Trophoblast cell (in vitro differentiated cells and primary cell): ENCODE measurements around the gene MKRN2OS.

Experiments
- DNase-seq, 2 donors: peaks; one replicate each; pipeline ENCODE4 v3.0.0-alpha.2; 2016
- H2AFZ ChIP-seq: 2 replicates; pipeline ENCODE4 v1.6.1; 2013; ENCODE audit warnings: low read length, moderate library complexity, mild to moderate bottlenecking; ENCODE audit not compliant: insufficient read depth, poor library complexity
- H2AK5ac ChIP-seq: 2 replicates; pipeline ENCODE4 v1.6.1; 2013; ENCODE audit warnings: mild to moderate bottlenecking, low read length
- H2BK120ac ChIP-seq: 2 replicates; pipeline ENCODE4 v1.6.1; 2013; ENCODE audit warnings: low read length, mild to moderate bottlenecking, moderate library complexity; ENCODE audit not compliant: insufficient read depth, poor library complexity
- H2BK12ac ChIP-seq: 2 replicates; pipeline ENCODE4 v1.6.1; 2013; ENCODE audit warnings: mild to moderate bottlenecking, low read length, moderate library complexity
- H2BK5ac ChIP-seq: 2 replicates; pipeline ENCODE4 v1.6.1; 2013; ENCODE audit warnings: low read length, low read depth, moderate library complexity, mild to moderate bottlenecking; ENCODE audit not compliant: poor library complexity
- H3K14ac ChIP-seq: 2 replicates; pipeline ENCODE4 v1.6.1; 2013; ENCODE audit warnings: mild to moderate bottlenecking, low read length
- H3K18ac ChIP-seq: 2 replicates; pipeline ENCODE4 v1.6.1; 2013; ENCODE audit warnings: mild to moderate bottlenecking, low read length
- H3K23ac ChIP-seq: 2 replicates; pipeline ENCODE4 v1.6.1; 2013; ENCODE audit warnings: low read length
- H3K27ac ChIP-seq: 2 replicates; pipeline ENCODE4 v1.5.1; 2013; ENCODE audit warnings: low read depth, mild to moderate bottlenecking, inconsistent platforms, low read length, moderate library complexity
- H3K27me3 ChIP-seq: 2 replicates; pipeline ENCODE4 v1.6.1; 2013; ENCODE audit warnings: inconsistent platforms, mild to moderate bottlenecking, low read length, moderate library complexity; ENCODE audit not compliant: insufficient read depth
- H3K36me3 ChIP-seq, 2 experiments: 1 replicate in 1 of 2; 2 replicates in 1 of 2; pipeline ENCODE4 v1.6.1; 2013; ENCODE audit warnings: low read length in 2 of 2, mild to moderate bottlenecking in 2 of 2, moderate library complexity in 1 of 2; ENCODE audit not compliant: insufficient read depth in 2 of 2, control insufficient read depth in 1 of 2
- H3K4ac ChIP-seq: 2 replicates; pipeline ENCODE4 v1.6.1; 2013; ENCODE audit warnings: low read depth, mild to moderate bottlenecking, low read length, moderate library complexity
- H3K4me1 ChIP-seq, 2 experiments: 1 replicate in 1 of 2; 2 replicates in 1 of 2; pipeline ENCODE4 v1.6.1; 2013; ENCODE audit warnings: low read length in 2 of 2, mild to moderate bottlenecking in 2 of 2, moderate library complexity in 1 of 2; ENCODE audit not compliant: insufficient read depth in 2 of 2, control insufficient read depth in 1 of 2
- H3K4me2 ChIP-seq: 2 replicates; pipeline ENCODE4 v1.6.1; 2013; ENCODE audit warnings: inconsistent platforms, mild to moderate bottlenecking, low read length, moderate library complexity
- H3K4me3 ChIP-seq: 2 replicates; pipeline ENCODE4 v1.5.1; 2013; ENCODE audit warnings: mild to moderate bottlenecking, low read depth, low read length, inconsistent platforms
- H3K79me1 ChIP-seq: one replicate; pipeline ENCODE4 v1.6.1; 2013; ENCODE audit warnings: low read length
- H3K79me2 ChIP-seq: 2 replicates; pipeline ENCODE4 v1.6.1; 2013; ENCODE audit warnings: low read length, mild to moderate bottlenecking; ENCODE audit not compliant: control insufficient read depth, insufficient read depth, poor library complexity
- H3K9ac ChIP-seq: 2 replicates; pipeline ENCODE4 v1.6.1; 2013; ENCODE audit warnings: mild to moderate bottlenecking, low read length
- H3K9me3 ChIP-seq: 2 replicates; pipeline ENCODE4 v1.6.1; 2013; ENCODE audit warnings: low read depth, mild to moderate bottlenecking, control low read depth, inconsistent platforms, low read length; ENCODE audit not compliant: insufficient read depth
- H4K12ac ChIP-seq: 2 replicates; pipeline ENCODE4 v1.6.1; 2013; ENCODE audit warnings: low read depth, mild to moderate bottlenecking, low read length, moderate library complexity
- H4K8ac ChIP-seq: 2 replicates; pipeline ENCODE4 v1.6.1; 2013; ENCODE audit warnings: low read depth, mild to moderate bottlenecking, low read length, moderate library complexity
- H4K91ac ChIP-seq: one replicate; pipeline ENCODE4 v1.6.1; 2013; ENCODE audit warnings: low read depth, mild to moderate bottlenecking, low read length, moderate library complexity
- WGBS: extraction: QIAGEN DNeasy Blood & Tissue Kit; methylation state at CpG from one replicate; pipeline ENCODE4 v1.1.7; 2013; ENCODE audit warnings: missing lambda C conversion rate; ENCODE audit not compliant: insufficient read length, insufficient coverage; ENCODE audit errors: extremely low coverage; 5-methylcytosine and 5-hydroxymethylcytosine counted together

The MKRN2OS gene

GRCh38 chr3:12590096-12590495 is 44.8 kb upstream of the MKRN2OS start:
- Histone ChIP-seq H4K12ac (no peak overlapping the region), H3K79me1 (no peaks in the 10 kb centered on the region), H2AK5ac (no peak overlapping the region), H3K4me2 (no peak overlapping the region), H2BK120ac (no peak overlapping the region), H3K23ac (no peak overlapping the region), H3K4ac (no peak overlapping the region), H3K79me2 (no peaks in the 10 kb centered on the region), H2BK12ac (no peak overlapping the region), H3K18ac (no peak overlapping the region), H2BK5ac (no peak overlapping the region), H3K4me3 (no peak overlapping the region), H3K4me1 (no peaks in the 10 kb centered on the region), H3K9me3 (no peaks in the 10 kb centered on the region), H3K9ac (no peak overlapping the region), H3K36me3 (peaks cover 31 to 53% of the 10 kb centered on the region in 2 experiments), H3K14ac (no peak overlapping the region), H3K27ac (no peak overlapping the region), H2AFZ (no peak overlapping the region), H3K27me3 (no peaks in the 10 kb centered on the region), H4K91ac (no peak overlapping the region), H4K8ac (no peak overlapping the region)
- WGBS, result no CpG with 5 or more reads among the region's 4 CpGs
- DNase-seq, result no peak

- H3K79me1 ChIP-seq, result no peaks in the 10 kb centered on the region
- H3K4me3 ChIP-seq, result no peak overlapping the region
- H2AFZ ChIP-seq, result no peak overlapping the region
- H2BK5ac ChIP-seq, result no peak overlapping the region
- H3K9me3 ChIP-seq, result no peaks in the 10 kb centered on the region
- no peak overlapping the region for H3K23ac ChIP-seq
- H2BK12ac ChIP-seq, result no peak overlapping the region
- H3K4ac ChIP-seq, result no peak overlapping the region
- H3K36me3 ChIP-seq, result peaks cover 40 to 55% of the 10 kb centered on the region in 2 experiments
- H3K9ac ChIP-seq, result no peak overlapping the region
- H3K79me2 ChIP-seq, result no peaks in the 10 kb centered on the region
- H3K14ac ChIP-seq, result no peak overlapping the region
- H3K27ac ChIP-seq, result no peak overlapping the region
- no peak overlapping the region for H3K18ac ChIP-seq
- H4K8ac ChIP-seq, result no peak overlapping the region
- WGBS, result no CpG with 5 or more reads among the region's 7 CpGs
- no peaks in the 10 kb centered on the region for H3K27me3 ChIP-seq
- no peak overlapping the region for H4K12ac ChIP-seq
- peak in 1 of 2 donors; percentile 38 for DNase-seq
- no peak overlapping the region for H2AK5ac ChIP-seq
- H3K4me2 ChIP-seq, result no peak overlapping the region
- no peak overlapping the region for H4K91ac ChIP-seq
- no peak overlapping the region for H2BK120ac ChIP-seq
- H3K4me1 ChIP-seq, result no peaks in the 10 kb centered on the region
Measured at GRCh38 chr3:12588039-12589009, 43.0 kb upstream of the MKRN2OS start.

GRCh38 chr3:12586403-12586802 is 41.1 kb upstream of the MKRN2OS start:
- no peak for DNase-seq

GRCh38 chr3:12585970-12586369 is 40.7 kb upstream of the MKRN2OS start:
- Histone ChIP-seq H3K4ac (no peak overlapping the region), H3K18ac (no peak overlapping the region), H3K79me2 (no peaks in the 10 kb centered on the region), H4K8ac (no peak overlapping the region), H3K4me1 (no peaks in the 10 kb centered on the region), H2AK5ac (no peak overlapping the region), H4K91ac (no peak overlapping the region), H3K9ac (no peak overlapping the region), H4K12ac (no peak overlapping the region), H2BK120ac (no peak overlapping the region), H2AFZ (no peak overlapping the region), H3K9me3 (no peaks in the 10 kb centered on the region), H2BK12ac (no peak overlapping the region), H3K36me3 (peaks cover 47 to 63% of the 10 kb centered on the region in 2 experiments), H3K14ac (no peak overlapping the region), H3K4me2 (no peak overlapping the region), H3K27me3 (no peaks in the 10 kb centered on the region), H3K23ac (no peak overlapping the region), H3K79me1 (no peaks in the 10 kb centered on the region), H3K4me3 (no peak overlapping the region), H3K27ac (no peak overlapping the region), H2BK5ac (no peak overlapping the region)
- DNase-seq, result no peak
- no CpG with 5 or more reads among the region's 5 CpGs for WGBS

More at GRCh38 chr3:12586403-12586802, 41.1 kb upstream of the MKRN2OS start:
- no peak overlapping the region for H3K4ac ChIP-seq
- no peaks in the 10 kb centered on the region for H3K79me1 ChIP-seq
- H4K8ac ChIP-seq, result no peak overlapping the region
- no peak overlapping the region for H4K91ac ChIP-seq
- no peaks in the 10 kb centered on the region for H3K4me1 ChIP-seq
- H3K18ac ChIP-seq, result no peak overlapping the region
- no peaks in the 10 kb centered on the region for H3K79me2 ChIP-seq
- no peak overlapping the region for H2AFZ ChIP-seq
- no peaks in the 10 kb centered on the region for H3K9me3 ChIP-seq
- H3K4me2 ChIP-seq, result no peak overlapping the region
- H3K27ac ChIP-seq, result no peak overlapping the region
- no peak overlapping the region for H2BK5ac ChIP-seq
- no peak overlapping the region for H2BK120ac ChIP-seq
- H3K27me3 ChIP-seq, result no peaks in the 10 kb centered on the region
- no peak overlapping the region for H3K4me3 ChIP-seq
- H3K14ac ChIP-seq, result no peak overlapping the region
- H4K12ac ChIP-seq, result no peak overlapping the region
- no peak overlapping the region for H2BK12ac ChIP-seq
- no peak overlapping the region for H3K9ac ChIP-seq
- H2AK5ac ChIP-seq, result no peak overlapping the region
- peaks cover 46 to 61% of the 10 kb centered on the region in 2 experiments for H3K36me3 ChIP-seq
- WGBS, result 100% methylated on average over 1 of the region's 3 CpGs
- no peak overlapping the region for H3K23ac ChIP-seq
